HUES6 (cell line): ENCODE measurements around the gene SNX8.
"Not testable (repeated sequence)": the region's sequence is repeated elsewhere in the genome, so short reads cannot be mapped to it uniquely, and the experiment has no call there.

Experiments
- H3K27ac ChIP-seq: 2 replicates; pipeline ENCODE4 v1.7.0; 2013; ENCODE audit warnings: low read depth, mild to moderate bottlenecking, low read length, inconsistent platforms
- H3K27me3 ChIP-seq: 2 replicates; pipeline ENCODE4 v1.6.1; 2013; ENCODE audit warnings: low read length; ENCODE audit not compliant: control insufficient read depth, insufficient read depth
- H3K36me3 ChIP-seq: 2 replicates; pipeline ENCODE4 v1.6.1; 2013; ENCODE audit warnings: low read length; ENCODE audit not compliant: control insufficient read depth, insufficient read depth
- H3K4me1 ChIP-seq: 2 replicates; pipeline ENCODE4 v1.6.1; 2013; ENCODE audit warnings: low read length; ENCODE audit not compliant: control insufficient read depth, insufficient read depth
- H3K4me3 ChIP-seq: 2 replicates; pipeline ENCODE4 v1.5.1; 2013; ENCODE audit warnings: low read depth, low read length
- H3K9ac ChIP-seq: one replicate; pipeline ENCODE4 v1.6.1; 2013; ENCODE audit warnings: mild to moderate bottlenecking, low read length
- H3K9me3 ChIP-seq: 2 replicates; pipeline ENCODE4 v1.6.1; 2013; ENCODE audit warnings: low read depth, low read length; ENCODE audit not compliant: control insufficient read depth, insufficient read depth

Gene SNX8

GRCh38 chr7:2325162-2325561 lies 10.9 kb upstream of the SNX8 start:
- no peak overlapping the region for H3K9ac ChIP-seq
- H3K27ac ChIP-seq: no peak overlapping the region
- no peaks in the 10 kb centered on the region for H3K9me3 ChIP-seq
- no peaks in the 10 kb centered on the region for H3K27me3 ChIP-seq
- no peaks in the 10 kb centered on the region for H3K36me3 ChIP-seq
- H3K4me3 ChIP-seq: no peak overlapping the region
- 0 out of 2 replicates have a peak, but pooled peaks cover 3% of the 10 kb centered on the region for H3K4me1 ChIP-seq

GRCh38 chr7:2321020-2321419 lies 6.8 kb upstream of the SNX8 start:
- H3K4me1 ChIP-seq: 0 out of 2 replicates have a peak, but pooled peaks cover 3% of the 10 kb centered on the region
- H3K9ac ChIP-seq: no peak overlapping the region

DNA sequence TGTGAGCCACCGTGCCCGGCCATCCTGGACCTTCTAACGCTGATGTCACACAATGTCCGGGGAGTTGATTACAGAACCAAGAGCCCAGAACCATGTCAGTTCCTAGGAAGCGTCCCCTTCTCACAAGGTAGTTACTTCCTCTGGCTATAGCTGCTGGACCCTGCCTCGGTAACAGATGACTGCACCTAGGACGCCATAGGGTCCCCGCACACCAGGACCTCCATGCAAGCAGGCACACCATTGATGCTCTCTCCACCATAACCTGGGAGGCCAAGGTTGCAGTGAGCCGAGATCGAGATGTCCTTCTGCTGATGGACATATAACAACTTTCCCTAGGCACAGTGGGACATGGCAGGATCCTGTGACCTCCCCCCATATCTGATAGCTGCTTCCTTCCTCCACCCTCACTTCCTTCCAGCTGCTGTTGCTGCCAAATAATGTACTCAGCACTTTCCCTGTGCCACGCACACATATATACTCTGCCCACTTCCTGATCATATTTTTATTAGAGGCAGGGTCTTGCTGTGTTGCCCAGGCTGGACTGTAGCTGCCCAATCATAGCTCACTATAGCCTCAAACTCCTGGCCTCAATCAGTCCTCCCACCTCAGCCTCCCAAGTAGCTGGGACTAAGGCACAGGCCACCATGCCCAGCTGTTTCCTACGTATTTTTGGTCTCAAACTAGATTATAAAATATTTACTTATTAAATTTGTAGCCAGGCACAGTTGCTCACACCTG lies 3.5 kb upstream of the SNX8 start:
- Histone ChIP-seq H3K36me3 (no peaks in the 10 kb centered on the region), H3K27ac (no peak overlapping the region), H3K4me3 (no peak overlapping the region), H3K4me1 (0 out of 2 replicates have a peak, but pooled peaks cover 3% of the 10 kb centered on the region), H3K9me3 (0 out of 2 replicates have a peak, but pooled peaks cover 2% of the 10 kb centered on the region), H3K27me3 (no peaks in the 10 kb centered on the region), H3K9ac (no peak overlapping the region)

More at GRCh38 chr7:2321020-2321419, 6.8 kb upstream of the SNX8 start:
- Histone ChIP-seq H3K27me3 (no peaks in the 10 kb centered on the region), H3K9me3 (no peaks in the 10 kb centered on the region), H3K27ac (no peak overlapping the region), H3K4me3 (no peak overlapping the region), H3K36me3 (no peaks in the 10 kb centered on the region)

- Histone ChIP-seq H3K9me3 (0 out of 2 replicates have a peak, but pooled peaks cover 2% of the 10 kb centered on the region), H3K27ac (no peak overlapping the region), H3K9ac (no peak overlapping the region), H3K27me3 (no peaks in the 10 kb centered on the region), H3K36me3 (no peaks in the 10 kb centered on the region), H3K4me3 (no peak overlapping the region), H3K4me1 (0 out of 2 replicates have a peak, but pooled peaks cover 3% of the 10 kb centered on the region)
These were observed 2.3 kb upstream of the SNX8 start for GRCh38 chr7:2316578-2316977.

DNA sequence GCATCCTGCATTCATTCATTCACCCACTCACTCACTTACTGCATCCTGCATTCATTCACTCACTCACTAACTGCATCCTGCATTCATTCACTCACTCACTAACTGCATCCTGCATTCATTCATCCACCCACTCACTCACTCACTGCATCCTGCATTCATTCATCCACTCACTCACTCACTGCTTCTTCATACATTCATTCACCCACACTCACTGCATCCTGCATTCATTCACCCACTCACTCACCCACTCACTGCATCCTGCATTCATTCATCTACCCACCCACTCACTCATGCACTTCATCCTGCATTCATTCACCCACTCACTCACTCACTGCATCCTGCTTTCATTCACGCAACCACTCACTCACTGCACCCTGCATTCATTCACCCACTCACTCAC lies 1.5 kb upstream of the SNX8 start:
- Histone ChIP-seq H3K4me1 (no peaks in the 10 kb centered on the region), H3K27ac (no peak overlapping the region), H3K4me3 (no peak overlapping the region), H3K9me3 (0 out of 2 replicates have a peak, but pooled peaks cover 2% of the 10 kb centered on the region), H3K9ac (no peak overlapping the region), H3K27me3 (no peaks in the 10 kb centered on the region), H3K36me3 (no peaks in the 10 kb centered on the region)

- not testable (repeated sequence) for H3K27ac ChIP-seq, H3K9me3 ChIP-seq, H3K27me3 ChIP-seq, H3K9ac ChIP-seq, H3K4me1 ChIP-seq, H3K36me3 ChIP-seq
- peak overlapping the region; percentile 55 for H3K4me3 ChIP-seq
These were observed 802 bp upstream of the SNX8 start for GRCh38 chr7:2314956-2315530.

GRCh38 chr7:2313450-2314208 lies 612 bp downstream of the SNX8 start:
- peaks cover 9% of the 10 kb centered on the region for H3K4me1 ChIP-seq
- peak overlapping the region; percentile 80 for H3K4me3 ChIP-seq
- H3K27me3 ChIP-seq: no peaks in the 10 kb centered on the region
- peak overlapping the region; percentile 86 for H3K9ac ChIP-seq
- H3K36me3 ChIP-seq: no peaks in the 10 kb centered on the region
- H3K9me3 ChIP-seq: 0 out of 2 replicates have a peak, but pooled peaks cover 2% of the 10 kb centered on the region
- 0 out of 2 replicates have a peak overlapping the region, but pooled peaks have one; percentile 31 for H3K27ac ChIP-seq

DNA sequence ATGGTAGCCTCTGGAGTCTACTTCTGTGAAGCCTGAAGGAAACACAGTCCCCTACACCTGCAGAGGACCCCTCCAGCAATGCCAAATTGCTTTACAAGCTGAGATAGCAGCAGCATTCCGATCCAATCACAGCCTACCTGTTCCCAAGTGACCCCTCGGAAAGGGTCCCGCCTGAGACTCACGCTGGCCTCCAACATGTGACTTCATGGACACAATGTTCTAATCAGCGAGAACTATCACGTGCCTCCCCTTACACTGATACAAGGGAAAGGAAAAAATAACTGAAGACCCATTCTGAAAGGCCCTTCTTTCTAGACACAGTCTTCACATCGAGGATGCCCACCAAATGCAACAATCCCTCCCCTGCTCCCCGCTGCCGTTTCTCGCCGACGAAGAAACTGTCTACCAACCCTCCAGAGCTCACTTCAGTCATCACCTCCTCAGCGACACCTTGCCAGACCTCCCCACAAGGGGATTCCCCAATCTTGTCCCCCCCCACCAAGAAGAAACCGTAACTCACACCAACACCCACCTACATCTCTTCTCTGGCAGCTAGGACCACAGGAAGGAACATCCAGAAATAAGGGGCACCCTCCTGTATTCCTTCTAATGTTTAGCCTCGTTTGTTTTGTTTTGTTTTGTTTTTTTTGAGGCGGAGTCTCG lies 1.8 kb downstream of the SNX8 start:
- Histone ChIP-seq H3K9me3 (0 out of 2 replicates have a peak, but pooled peaks cover 2% of the 10 kb centered on the region), H3K36me3 (no peaks in the 10 kb centered on the region), H3K4me3 (no peak overlapping the region), H3K9ac (no peak overlapping the region), H3K4me1 (peaks cover 9% of the 10 kb centered on the region), H3K27me3 (no peaks in the 10 kb centered on the region), H3K27ac (no peak overlapping the region)

DNA sequence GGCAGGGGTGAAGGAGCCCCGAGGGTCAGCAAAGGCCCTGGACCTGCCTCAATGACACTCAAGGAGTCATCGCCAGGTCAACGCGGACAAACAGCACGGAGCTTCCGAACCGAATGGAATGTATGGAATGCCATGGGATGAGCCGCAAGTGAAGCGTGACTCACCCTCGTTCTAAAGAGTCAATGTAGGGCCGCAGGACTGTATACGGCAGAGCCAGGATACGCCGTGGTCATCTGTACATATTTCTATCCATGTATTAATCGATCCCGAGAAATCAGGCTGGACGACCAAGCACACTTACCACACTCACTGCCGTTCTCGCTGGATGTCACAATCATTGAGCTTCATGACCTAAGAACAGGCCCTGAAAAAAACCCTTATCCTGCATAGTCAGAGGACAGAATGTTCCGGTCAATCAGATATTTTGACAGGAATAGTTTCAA lies 4.3 kb downstream of the SNX8 start:
- H3K4me1 ChIP-seq: peaks cover 9% of the 10 kb centered on the region
- H3K4me3 ChIP-seq: peak overlapping the region; percentile 14; the same call in 1 of the 2 replicates
- H3K27ac ChIP-seq: peak overlapping the region; percentile 72; the same call in 1 of the 2 replicates
- no peaks in the 10 kb centered on the region for H3K9me3 ChIP-seq
- no peaks in the 10 kb centered on the region for H3K27me3 ChIP-seq
- H3K9ac ChIP-seq: peak overlapping the region; percentile 41
- H3K36me3 ChIP-seq: no peaks in the 10 kb centered on the region

- Histone ChIP-seq H3K9me3 (peaks cover 3% of the 10 kb centered on the region; the same call in 1 of the 2 replicates), H3K9ac (no peak overlapping the region), H3K36me3 (no peaks in the 10 kb centered on the region), H3K27ac (no peak overlapping the region), H3K4me3 (no peak overlapping the region), H3K27me3 (no peaks in the 10 kb centered on the region), H3K4me1 (peaks cover 9% of the 10 kb centered on the region)
These were observed 6.5 kb downstream of the SNX8 start for GRCh38 chr7:2307690-2308107.
